Tibial nerve (tissue), 4 donors: ENCODE results near the gene PC. TPM values are rescaled to one million over a fixed set of nuclear protein-coding genes. Genes with fewer than 3 reads are reported as not detected.

Experiments
- DNase-seq, 2 donors: peaks; one replicate each; pipeline ENCODE4 v3.0.0-alpha.2; 2019; ENCODE audit warnings: low spot score in 2 of 2
- H3K27ac ChIP-seq, 4 donors: fragments of 200-600 bp; sonication (generic) in 3 of 4; one replicate each; pipeline ENCODE4 v1.5.1; 2017 to 2019; ENCODE audit warnings: mild to moderate bottlenecking in 1 of 4
- H3K27me3 ChIP-seq, 2 donors: fragments of 200-600 bp; sonication (generic) in 1 of 2; one replicate each; pipeline versions ENCODE4 v1.5.1 to v1.6.0; 2017 to 2019
- H3K36me3 ChIP-seq, 3 donors: fragments of 200-600 bp; sonication (generic); one replicate each; pipeline ENCODE4 v1.5.1; 2018 to 2019
- H3K4me1 ChIP-seq, 4 donors: fragments of 200-600 bp; sonication (generic) in 3 of 4; one replicate each; pipeline ENCODE4 v1.5.1; 2017 to 2019
- H3K4me3 ChIP-seq, 4 donors: fragments of 200-600 bp; sonication (generic) in 3 of 4; one replicate each; pipeline ENCODE4 v1.5.1; 2017 to 2019; ENCODE audit warnings: mild to moderate bottlenecking in 1 of 4, moderate library complexity in 1 of 4
- H3K9me3 ChIP-seq, 4 donors: fragments of 200-600 bp; sonication (generic) in 3 of 4; one replicate each; pipeline ENCODE4 v1.5.1; 2017 to 2019
- CTCF ChIP-seq, 5 experiments: fragments of 200-600 bp in 3 of 5; fragments of 450-650 bp in 2 of 5; sonication (generic) in 3 of 5; IDR thresholded peaks; one replicate each; pipeline ENCODE4 v1.5.1; 2016 to 2019; ENCODE audit warnings: antibody characterized with exemption in 5 of 5, mild to moderate bottlenecking in 3 of 5, moderate library complexity in 2 of 5
- EP300 ChIP-seq, 2 donors: sonication (generic); formaldehyde crosslinking; IDR thresholded peaks; one replicate each; pipeline ENCODE4 v1.6.1; 2017; ENCODE audit warnings: antibody characterized with exemption in 2 of 2, mild to moderate bottlenecking in 1 of 2
- POLR2A ChIP-seq, 2 donors: fragments of 450-650 bp; IDR thresholded peaks; one replicate each; pipeline ENCODE4 v1.6.1; 2017; ENCODE audit warnings: antibody characterized with exemption in 2 of 2, mild to moderate bottlenecking in 2 of 2, moderate library complexity in 2 of 2
- WGBS, 2 donors: methylation state at CpG; one replicate each; pipeline ENCODE4 v1.1.5; 2018; 5-methylcytosine and 5-hydroxymethylcytosine counted together
- total RNA-seq, 4 donors: library from RNA; depleted of rRNA; stranded (reverse); fragments of >200 nt; gene quantifications; one replicate each; pipeline ENCODE4 v1.1.0, GENCODE V29; 2016

The PC gene
- total RNA-seq, 4 donors from 2014 or later = 82.5 to 135 (median 90.2) TPM

- DNase-seq = no peak
- no peak for TF ChIP-seq EP300 (IDR thresholded peaks at IDR 0.05)
- no peak for TF ChIP-seq POLR2A (IDR thresholded peaks at IDR 0.05)
- no peak for TF ChIP-seq CTCF (IDR thresholded peaks at IDR 0.05)
- WGBS, 2 donors = 74 to 81% methylated on average over 9 of the region's 9 CpGs
- Histone ChIP-seq H3K27me3 (no peaks in the 10 kb centered on the region), H3K27ac (peak overlapping the region in 1 of 4 donors; percentile 43), H3K9me3 (no peaks in the 10 kb centered on the region), H3K4me3 (no peak overlapping the region), H3K4me1 (peaks cover 0 to 63% (median 27%) of the 10 kb centered on the region in 4 donors), H3K36me3 (no peaks in the 10 kb centered on the region)
These were observed 78.6 kb downstream of the PC start for GRCh38 chr11:66879583-66879982.

- H3K27me3 ChIP-seq = no peaks in the 10 kb centered on the region
- peaks cover 0 to 63% (median 27%) of the 10 kb centered on the region in 4 donors for H3K4me1 ChIP-seq
- H3K27ac ChIP-seq = peak overlapping the region in 1 of 4 donors; percentile 38
- no peak for DNase-seq
- no peak for TF ChIP-seq POLR2A (IDR thresholded peaks at IDR 0.05)
- no peak for TF ChIP-seq EP300 (IDR thresholded peaks at IDR 0.05)
- TF ChIP-seq CTCF (IDR thresholded peaks at IDR 0.05) = no peak
- no peak overlapping the region for H3K4me3 ChIP-seq
- H3K9me3 ChIP-seq = no peaks in the 10 kb centered on the region
- H3K36me3 ChIP-seq = no peaks in the 10 kb centered on the region
- 78 to 90% methylated on average over 3 to 6 of the region's 7 CpGs for WGBS, 2 donors
These were observed 79.2 kb downstream of the PC start for GRCh38 chr11:66879000-66879399.

GRCh38 chr11:66878474-66878873, 79.7 kb downstream of the PC start:
- Histone ChIP-seq H3K27ac (peak overlapping the region in 2 of 4 donors; percentile 33 to 38), H3K36me3 (no peaks in the 10 kb centered on the region), H3K27me3 (no peaks in the 10 kb centered on the region), H3K9me3 (no peaks in the 10 kb centered on the region), H3K4me1 (peaks cover 0 to 59% (median 26%) of the 10 kb centered on the region in 4 donors), H3K4me3 (no peak overlapping the region)
- TF ChIP-seq POLR2A (IDR thresholded peaks at IDR 0.05) (no peak), CTCF (IDR thresholded peaks at IDR 0.05) (no peak), EP300 (IDR thresholded peaks at IDR 0.05) (no peak)
- no peak for DNase-seq
- 37 to 39% methylated on average over 12 of the region's 12 CpGs for WGBS, 2 donors

GRCh38 chr11:66877588-66878385, 80.4 kb downstream of the PC start:
- no peak overlapping the region for H3K4me3 ChIP-seq
- 73 to 80% methylated on average over 9 of the region's 9 CpGs for WGBS, 2 donors
- peaks cover 0 to 52% (median 23%) of the 10 kb centered on the region in 4 donors for H3K4me1 ChIP-seq
- no peak for DNase-seq
- H3K27me3 ChIP-seq = no peaks in the 10 kb centered on the region
- TF ChIP-seq POLR2A (IDR thresholded peaks at IDR 0.05) (no peak), CTCF (IDR thresholded peaks at IDR 0.05) (no peak), EP300 (IDR thresholded peaks at IDR 0.05) (no peak)
- no peaks in the 10 kb centered on the region for H3K9me3 ChIP-seq
- H3K36me3 ChIP-seq = no peaks in the 10 kb centered on the region
- peak overlapping the region in 2 of 4 donors; percentile 33 to 38 for H3K27ac ChIP-seq

- Histone ChIP-seq H3K27me3 (no peaks in the 10 kb centered on the region), H3K4me1 (peaks cover 0 to 29% (median 11%) of the 10 kb centered on the region in 4 donors)
These were observed 82.8 kb downstream of the PC start for GRCh38 chr11:66875378-66875777.

More at GRCh38 chr11:66875378-66875777, 82.8 kb downstream of the PC start:
- H3K36me3 ChIP-seq = peaks cover 0 to 16% (median 0%) of the 10 kb centered on the region in 3 donors
- TF ChIP-seq EP300 (IDR thresholded peaks at IDR 0.05) = no peak
- no peak for TF ChIP-seq CTCF (IDR thresholded peaks at IDR 0.05)
- no peak for TF ChIP-seq POLR2A (IDR thresholded peaks at IDR 0.05)
- no peak overlapping the region for H3K27ac ChIP-seq
- WGBS, 2 donors = 76 to 78% methylated on average over 13 of the region's 13 CpGs
- DNase-seq = no peak
- no peaks in the 10 kb centered on the region for H3K9me3 ChIP-seq
- no peak overlapping the region for H3K4me3 ChIP-seq
